Endothelial cell of umbilical vein (primary cell): ENCODE data around the gene TPM1. TPM values are rescaled to one million over a fixed set of nuclear protein-coding genes. Genes with fewer than 3 reads are reported as not detected.

ENCODE experiments used
- BruUV-seq: library from RNA; stranded (reverse); fragments of 400-500 nt; replicated peaks from 2 replicates; lab custom pipeline; 2021; lab: Mats Ljungman, UMichigan
- CTCF ChIA-PET: fragments of 300-600, 350-600 bp; sonication (Branson Sonifier 250); formaldehyde crosslinking; loops from one replicate; lab custom pipeline; 2021; ENCODE audit warnings: antibody characterized with exemption, inconsistent platforms; lab: Charles Lee
- POLR2A ChIA-PET: fragments of 300-600, 350-600 bp; sonication (Branson Sonifier 250); formaldehyde crosslinking; loops from one replicate; lab custom pipeline; 2021; ENCODE audit warnings: antibody characterized with exemption, inconsistent platforms; lab: Charles Lee
- DNase-seq: peaks from one replicate; pipeline ENCODE4 v3.0.0-alpha.2; 2011; ENCODE audit warnings: low read depth, low spot score
- FAIRE-seq: peaks from 2 replicates; lab custom pipeline; 2011; peaks lifted over from hg19 to GRCh38; lab: Jason Lieb, UNC
- H2AFZ ChIP-seq: 2 replicates; pipeline ENCODE4 v1.6.0; 2012; ENCODE audit warnings: low read depth, low read length, control low read depth, inconsistent platforms
- H3K27ac ChIP-seq: 2 replicates; pipeline ENCODE4 v1.5.1; 2011; ENCODE audit warnings: low read depth, mild to moderate bottlenecking, control low read depth, low read length, moderate library complexity; ENCODE audit not compliant: insufficient read depth
- H3K27me3 ChIP-seq, 2 experiments: 2 replicates each; pipeline versions ENCODE4 v1.6.0 to v1.6.1; 2011; ENCODE audit warnings: low read length in 2 of 2, mixed read lengths in 1 of 2; ENCODE audit not compliant: control insufficient read depth in 2 of 2, insufficient read depth in 2 of 2
- H3K36me3 ChIP-seq, 2 experiments: 2 replicates in 1 of 2; 3 replicates in 1 of 2; pipeline ENCODE4 v1.5.1; 2011; ENCODE audit warnings: low read length in 2 of 2, mild to moderate bottlenecking in 1 of 2, moderate library complexity in 1 of 2; ENCODE audit not compliant: control insufficient read depth in 2 of 2, insufficient read depth in 2 of 2; ENCODE audit errors: extremely low read depth in 1 of 2
- H3K4me1 ChIP-seq: 3 replicates; pipeline ENCODE4 v1.5.1; 2011; ENCODE audit warnings: mild to moderate bottlenecking, low read length; ENCODE audit not compliant: control insufficient read depth, insufficient read depth; ENCODE audit errors: extremely low read depth
- H3K4me2 ChIP-seq: 2 replicates; pipeline ENCODE4 v1.6.1; 2011; ENCODE audit warnings: low read length, control low read depth, mixed read lengths; ENCODE audit not compliant: insufficient read depth
- H3K4me3 ChIP-seq, 3 experiments: fragments of 200-600 bp in 1 of 3; sonication (generic), shearing (Covaris generic) in 1 of 3; replicated peaks in 1 of 3; 2 replicates each; pipeline ENCODE4 v1.5.1; 2011 to 2016; ENCODE audit warnings: control low read depth in 3 of 3, low read length in 3 of 3, mild to moderate bottlenecking in 2 of 3, inconsistent platforms in 1 of 3, low read depth in 1 of 3, moderate library complexity in 1 of 3; ENCODE audit not compliant: insufficient read depth in 1 of 3
- H3K79me2 ChIP-seq: 2 replicates; pipeline ENCODE4 v1.6.0; 2012; ENCODE audit warnings: low read length, inconsistent platforms; ENCODE audit not compliant: control insufficient read depth, insufficient read depth
- H3K9ac ChIP-seq: replicated peaks from 2 replicates; pipeline ENCODE3; 2011; ENCODE audit warnings: low read length, control low read depth; ENCODE audit not compliant: insufficient read depth; ENCODE audit errors: extremely low read depth
- H3K9me1 ChIP-seq: replicated peaks from 3 replicates; pipeline ENCODE4 v1.6.0; 2011; ENCODE audit warnings: mild to moderate bottlenecking, low read length; ENCODE audit not compliant: control insufficient read depth, insufficient read depth; ENCODE audit errors: extremely low read depth
- H3K9me3 ChIP-seq: replicated peaks from 2 replicates; pipeline ENCODE4 v1.5.1; 2012; ENCODE audit warnings: low read length, inconsistent platforms; ENCODE audit not compliant: control insufficient read depth, insufficient read depth
- H4K20me1 ChIP-seq: replicated peaks from 2 replicates; pipeline ENCODE3; 2011; ENCODE audit warnings: mild to moderate bottlenecking, low read length; ENCODE audit not compliant: control insufficient read depth, insufficient read depth; ENCODE audit errors: extremely low read depth
- CTCF ChIP-seq, 2 donors: IDR thresholded peaks; 1 replicate in 1 of 2; 2 replicates in 1 of 2; pipeline ENCODE4 v1.5.1; 2011; ENCODE audit warnings: low read length in 2 of 2, mild to moderate bottlenecking in 2 of 2, moderate library complexity in 2 of 2, control low read depth in 1 of 2, inconsistent platforms in 1 of 2, low read depth in 1 of 2; ENCODE audit not compliant: insufficient read depth in 1 of 2; ENCODE audit errors: extremely low read depth in 1 of 2
- EZH2 ChIP-seq: IDR thresholded peaks from 2 replicates; pipeline ENCODE4 v1.6.1; 2012; ENCODE audit warnings: borderline replicate concordance, low read depth, mild to moderate bottlenecking, moderate library complexity, low read length, inconsistent platforms; ENCODE audit not compliant: severe bottlenecking
- FOS ChIP-seq: IDR thresholded peaks from 2 replicates; pipeline ENCODE4 v1.6.1; 2011; ENCODE audit warnings: mild to moderate bottlenecking, low read length, moderate library complexity, borderline replicate concordance; ENCODE audit not compliant: insufficient read depth
- GATA2 ChIP-seq: IDR thresholded peaks from 2 replicates; pipeline ENCODE4 v1.7.0; 2011; ENCODE audit warnings: low read depth, mild to moderate bottlenecking, moderate library complexity, mixed read lengths, low read length; ENCODE audit not compliant: insufficient read length, insufficient read depth
- JUN ChIP-seq: IDR thresholded peaks from 2 replicates; pipeline ENCODE4 v1.6.1; 2011; ENCODE audit warnings: borderline replicate concordance, low read depth; ENCODE audit not compliant: insufficient read length, insufficient read depth
- MAX ChIP-seq: IDR thresholded peaks from 2 replicates; pipeline ENCODE4 v1.6.1; 2011; ENCODE audit not compliant: insufficient read depth, insufficient read length
- MYC ChIP-seq: IDR thresholded peaks from one replicate; pipeline ENCODE4 v1.6.1; 2011; ENCODE audit warnings: mild to moderate bottlenecking, low read depth, low read length
- POLR2A ChIP-seq: IDR thresholded peaks from 2 replicates; pipeline ENCODE4 v1.6.1; 2012; ENCODE audit warnings: low read depth, mild to moderate bottlenecking, control low read depth, low read length
- POLR2AphosphoS5 ChIP-seq: IDR thresholded peaks from 2 replicates; pipeline ENCODE4 v1.6.1; 2012; ENCODE audit warnings: low read depth, mild to moderate bottlenecking, control low read depth, low read length, moderate library complexity; ENCODE audit not compliant: insufficient read depth
- dilution Hi-C: fragments of 300-500 bp; cut with MboI; formaldehyde crosslinking; loops from one replicate; pipeline ENCODE4 v1.15.0; 2019; ENCODE audit warnings: low sequenced_read_pairs; ENCODE audit not compliant: extremely low pct_ligation_motif_present
- intact Hi-C: fragments of 100-400 bp; cut with micrococcal nuclease; formaldehyde crosslinking; loops from one replicate; pipeline ENCODE4 v1.10.0; 2022
- polyA plus RNA-seq, 4 experiments: library from polyadenylated mRNA; depleted of rRNA in 3 of 4; stranded (reverse) in 3 of 4; unstranded in 1 of 4; fragments of >200 nt; gene quantifications; 2 replicates each; pipeline versions ENCODE4 v1.2.1 to v1.2.3, GENCODE V29; 2011 to 2012; ENCODE audit warnings: missing spikeins in 1 of 4
- total RNA-seq: library from RNA; stranded (reverse); gene quantifications from 2 replicates; pipeline ENCODE4 v1.2.3, GENCODE V29; 2021

The TPM1 gene
- total and polyA plus RNA-seq, 2 donors (not counting 3 experiments of a cell fraction or from before 2014, with no cell fraction given), result 518 to 558 TPM

- no peak overlapping the region for H3K4me2 ChIP-seq
- no peak overlapping the region for H3K27ac ChIP-seq
Observed at GRCh38 chr15:63082366-63082765, 39.8 kb downstream of the TPM1 start.

More at GRCh38 chr15:63082366-63082765, 39.8 kb downstream of the TPM1 start:
- DNase-seq (no peak), FAIRE-seq (no peak)
- no peaks in the 10 kb centered on the region for H3K79me2 ChIP-seq
- CTCF ChIA-PET, result no interaction called here
- H3K4me1 ChIP-seq, result no peaks in the 10 kb centered on the region
- dilution Hi-C loops (no loop called here), intact Hi-C loops (no loop called here)
- H3K4me3 ChIP-seq, result no peak overlapping the region
- no TSS peak for BruUV-seq
- no peak overlapping the region for H3K9ac ChIP-seq
- POLR2A ChIA-PET, result no interaction called here
- H3K9me3 ChIP-seq, result no peaks in the 10 kb centered on the region
- no peaks in the 10 kb centered on the region for H3K9me1 ChIP-seq
- H3K27me3 ChIP-seq, result no peaks in the 10 kb centered on the region
- no peaks in the 10 kb centered on the region for H3K36me3 ChIP-seq
- no peak overlapping the region for H2AFZ ChIP-seq
- TF ChIP-seq EZH2 (no peak), CTCF (IDR thresholded peaks at IDR 0.05; ENCODE audit: extremely low read depth in 1 of 2, insufficient read depth in 1 of 2, low read depth in 1 of 2, low read length in 2 of 2) (no peak), POLR2AphosphoS5 (no peak), MAX (no peak), GATA2 (no peak), FOS (no peak), JUN (no peak), MYC (no peak), POLR2A (no peak)
- no peaks in the 10 kb centered on the region for H4K20me1 ChIP-seq
